Astrocyte of the cerebellum (primary cell): Measurements from ENCODE around the gene FSTL1.

ENCODE experiments used
- DNase-seq: peaks from one replicate; pipeline ENCODE4 v3.0.0-alpha.2; 2011; ENCODE audit warnings: low read depth
- H3K4me3 ChIP-seq: 2 replicates; pipeline ENCODE4 v1.5.1; 2011; ENCODE audit warnings: mild to moderate bottlenecking, low read depth, low read length, moderate library complexity
- in situ Hi-C: cut with HindIII; loops from 2 replicates; pipeline ENCODE4 v1.10.0; 2017; ENCODE audit warnings: low sequenced_read_pairs
- TF ChIP-seq, protein P1 (sequence below): IDR thresholded peaks from 2 replicates; pipeline ENCODE4 v1.5.1; 2012; ENCODE audit warnings: low read length, low read depth, moderate library complexity, mild to moderate bottlenecking; ENCODE audit errors: missing control alignments

FSTL1 gene

GRCh38 chr3:120423432-120423831 lies 27.4 kb downstream of the FSTL1 start:
- TF ChIP-seq, protein P1, sequence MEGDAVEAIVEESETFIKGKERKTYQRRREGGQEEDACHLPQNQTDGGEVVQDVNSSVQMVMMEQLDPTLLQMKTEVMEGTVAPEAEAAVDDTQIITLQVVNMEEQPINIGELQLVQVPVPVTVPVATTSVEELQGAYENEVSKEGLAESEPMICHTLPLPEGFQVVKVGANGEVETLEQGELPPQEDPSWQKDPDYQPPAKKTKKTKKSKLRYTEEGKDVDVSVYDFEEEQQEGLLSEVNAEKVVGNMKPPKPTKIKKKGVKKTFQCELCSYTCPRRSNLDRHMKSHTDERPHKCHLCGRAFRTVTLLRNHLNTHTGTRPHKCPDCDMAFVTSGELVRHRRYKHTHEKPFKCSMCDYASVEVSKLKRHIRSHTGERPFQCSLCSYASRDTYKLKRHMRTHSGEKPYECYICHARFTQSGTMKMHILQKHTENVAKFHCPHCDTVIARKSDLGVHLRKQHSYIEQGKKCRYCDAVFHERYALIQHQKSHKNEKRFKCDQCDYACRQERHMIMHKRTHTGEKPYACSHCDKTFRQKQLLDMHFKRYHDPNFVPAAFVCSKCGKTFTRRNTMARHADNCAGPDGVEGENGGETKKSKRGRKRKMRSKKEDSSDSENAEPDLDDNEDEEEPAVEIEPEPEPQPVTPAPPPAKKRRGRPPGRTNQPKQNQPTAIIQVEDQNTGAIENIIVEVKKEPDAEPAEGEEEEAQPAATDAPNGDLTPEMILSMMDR: no peak
- no peak for DNase-seq
- no peak overlapping the region for H3K4me3 ChIP-seq
- in situ Hi-C loops: loop anchor here (5.0 kb wide), 2 partner anchors 79 to 129 kb away; no protein-coding TSS in a partner anchor

DNA sequence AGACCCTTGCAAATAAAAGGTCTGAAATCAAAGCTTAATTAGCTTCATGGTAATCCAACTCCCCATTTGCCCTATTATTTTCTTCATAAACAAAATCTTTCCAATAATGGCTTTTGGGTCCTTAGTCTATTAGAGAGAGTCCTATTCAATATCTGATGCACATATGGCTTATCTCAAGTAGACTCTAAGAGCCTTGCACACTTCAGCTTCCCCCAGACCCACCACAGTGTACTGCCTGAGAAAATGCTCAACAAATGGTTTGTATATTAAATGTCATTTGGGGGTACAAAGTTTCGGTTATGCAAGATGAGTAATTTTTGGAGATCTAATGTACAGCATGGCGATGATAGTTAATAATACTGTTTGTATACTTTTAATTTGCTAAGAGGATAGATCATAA lies 28.9 kb downstream of the FSTL1 start:
- in situ Hi-C loops: loop anchor here (5.0 kb wide), 2 partner anchors 80 to 130 kb away; no protein-coding TSS in a partner anchor
- TF ChIP-seq, protein P1: no peak
- DNase-seq: no peak

DNA sequence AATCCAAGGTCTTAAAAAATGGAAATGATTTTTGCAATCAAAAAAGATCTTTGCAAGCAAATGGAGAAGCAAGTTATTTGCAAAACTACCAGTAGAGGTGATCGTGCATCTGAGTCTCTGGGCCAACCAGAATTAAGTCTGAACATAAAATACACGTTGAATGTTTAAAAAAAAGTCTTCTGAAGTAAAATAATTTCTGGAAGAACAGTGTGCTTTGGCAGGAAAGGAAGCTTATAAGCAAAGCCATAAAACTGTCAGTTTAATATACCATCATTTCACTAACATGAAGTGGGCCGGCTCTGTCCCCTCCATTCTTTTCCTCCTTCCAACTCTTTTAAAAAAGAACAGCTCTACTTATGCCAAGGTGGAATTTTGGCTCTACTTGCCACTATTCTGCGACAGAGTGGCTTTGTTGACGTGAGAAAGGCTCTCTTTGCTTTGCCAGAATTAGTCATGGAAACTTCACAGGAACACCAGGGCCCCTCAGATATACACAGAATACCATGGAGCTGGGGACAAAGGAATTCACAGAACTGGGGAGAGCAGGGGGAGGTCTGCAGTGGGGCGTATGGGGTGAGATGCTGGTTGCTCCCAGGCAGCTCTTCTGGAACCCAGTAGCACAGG lies 29.8 kb downstream of the FSTL1 start:
- peak; percentile 66 for DNase-seq
- H3K4me3 ChIP-seq: no peak overlapping the region
- in situ Hi-C loops: loop anchor here (5.0 kb wide), 2 partner anchors 81 to 131 kb away; no protein-coding TSS in a partner anchor
- TF ChIP-seq, protein P1: peak; percentile 44

More for the DNA sequence above, 28.9 kb downstream of the FSTL1 start:
- H3K4me3 ChIP-seq: no peak overlapping the region

DNA sequence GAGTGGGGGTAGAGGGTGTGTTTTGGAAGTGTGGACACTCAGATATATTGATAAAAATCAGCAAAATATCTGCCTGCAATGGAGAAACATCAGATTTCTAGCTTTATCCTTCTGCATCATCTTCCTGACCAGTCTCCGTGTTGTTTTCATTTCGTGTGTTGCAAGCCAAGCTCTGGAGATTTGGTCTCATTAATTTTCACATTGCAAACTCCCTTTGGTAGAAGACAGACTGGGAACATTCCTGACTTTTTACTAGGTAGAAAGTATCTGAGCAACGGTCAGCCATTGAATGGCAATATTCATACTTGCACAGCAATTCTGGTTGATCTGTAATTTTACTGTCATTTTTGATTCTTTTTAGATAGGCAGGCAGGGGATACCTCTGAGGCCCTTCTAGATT lies 30.4 kb downstream of the FSTL1 start:
- TF ChIP-seq, protein P1: no peak
- H3K4me3 ChIP-seq: no peak overlapping the region
- DNase-seq: no peak
- in situ Hi-C loops: loop anchor here (5.0 kb wide), 2 partner anchors 82 to 132 kb away; no protein-coding TSS in a partner anchor

- H3K4me3 ChIP-seq: no peak overlapping the region
- in situ Hi-C loops: loop anchor here (5.0 kb wide), 2 partner anchors 83 to 133 kb away; no protein-coding TSS in a partner anchor
- no peak for DNase-seq
- TF ChIP-seq, protein P1: no peak
Observed at GRCh38 chr3:120419797-120420196, 31.0 kb downstream of the FSTL1 start.

GRCh38 chr3:120418866-120419490 lies 31.8 kb downstream of the FSTL1 start:
- no peak overlapping the region for H3K4me3 ChIP-seq
- TF ChIP-seq, protein P1: peak; percentile 44
- in situ Hi-C loops: no loop called here
- no peak for DNase-seq
